A673 (cell line): ENCODE measurements around the gene PBXIP1. TPM values are rescaled to one million over a fixed set of nuclear protein-coding genes. Genes with fewer than 3 reads are reported as not detected.

ENCODE experiments used
- BruUV-seq: library from RNA; stranded (reverse); fragments of 400-500 nt; replicated peaks from 2 replicates; lab custom pipeline; 2021; lab: Mats Ljungman, UMichigan
- CTCF ChIA-PET: fragments of 300-600 bp; sonication (Branson Sonifier 250); formaldehyde crosslinking; loops from one replicate; lab custom pipeline; 2022; ENCODE audit warnings: antibody characterized with exemption; lab: Charles Lee
- POLR2A ChIA-PET: fragments of 300-600 bp; sonication (Branson Sonifier 250); formaldehyde crosslinking; loops from one replicate; lab custom pipeline; 2022; ENCODE audit warnings: antibody characterized with exemption; ENCODE audit not compliant: low non-redundant PET; lab: Charles Lee
- DNase-seq: peaks from one replicate; pipeline ENCODE4 v3.0.0-alpha.2; 2015; ENCODE audit warnings: low spot score
- H3K27ac ChIP-seq: fragments of 200-600 bp; sonication (generic); 2 replicates; pipeline ENCODE4 v1.5.1; 2016; ENCODE audit warnings: mixed run types, low read depth, mild to moderate bottlenecking, mixed read lengths, antibody characterized with exemption, low read length; ENCODE audit not compliant: poor library complexity, severe bottlenecking
- H3K27me3 ChIP-seq: fragments of 200-600 bp; sonication (generic); replicated peaks from 2 replicates; pipeline ENCODE4 v1.6.1; 2017; ENCODE audit warnings: mixed run types, low read depth, mild to moderate bottlenecking, mixed read lengths, antibody characterized with exemption, low read length; ENCODE audit not compliant: insufficient read depth, poor library complexity
- H3K36me3 ChIP-seq: fragments of 200-600 bp; sonication (generic); 2 replicates; pipeline ENCODE4 v1.6.1; 2016; ENCODE audit warnings: mixed run types, mild to moderate bottlenecking, mixed read lengths, antibody characterized with exemption, low read length; ENCODE audit not compliant: insufficient read depth, poor library complexity, severe bottlenecking
- H3K4me1 ChIP-seq: fragments of 200-600 bp; sonication (generic); 2 replicates; pipeline ENCODE4 v1.6.1; 2017; ENCODE audit warnings: mixed run types, mild to moderate bottlenecking, mixed read lengths, antibody characterized with exemption, low read length; ENCODE audit not compliant: insufficient read depth, poor library complexity, severe bottlenecking
- H3K4me3 ChIP-seq: fragments of 200-600 bp; sonication (generic); 2 replicates; pipeline ENCODE4 v1.5.1; 2016; ENCODE audit warnings: low read depth, mixed run types, mild to moderate bottlenecking, mixed read lengths, low read length; ENCODE audit not compliant: poor library complexity, severe bottlenecking
- H3K9me3 ChIP-seq: fragments of 200-600 bp; sonication (generic); 2 replicates; pipeline ENCODE4 v1.6.1; 2016; ENCODE audit warnings: mixed run types, low read depth, mild to moderate bottlenecking, mixed read lengths, antibody characterized with exemption, low read length; ENCODE audit not compliant: poor library complexity, severe bottlenecking
- EZH2 ChIP-seq: fragments of 200-600 bp; sonication (generic); IDR thresholded peaks from 2 replicates; pipeline ENCODE4 v1.6.1; 2017; ENCODE audit warnings: borderline replicate concordance, low read depth, mild to moderate bottlenecking, mixed read lengths, antibody characterized with exemption, low read length; ENCODE audit not compliant: poor library complexity, severe bottlenecking
- intact Hi-C: fragments of 100-400 bp; cut with micrococcal nuclease; formaldehyde crosslinking; loops from one replicate; pipeline ENCODE4 v1.10.0; 2022; ENCODE audit not compliant: unreplicated experiment
- total RNA-seq: library from RNA; stranded (reverse); gene quantifications from 2 replicates; pipeline ENCODE4 v1.2.3, GENCODE V29; 2021
- TF ChIP-seq, protein P1 (sequence below): fragments of 300-800, 200-600 bp; sonication (generic); conservative IDR thresholded peaks from 2 replicates; pipeline ENCODE4 v1.5.1; 2017; ENCODE audit warnings: low read depth, mild to moderate bottlenecking, antibody characterized with exemption, low read length, moderate library complexity, mixed read lengths

Gene PBXIP1
- total RNA-seq, 1 experiment from 2014 or later = 12.7 TPM

DNA sequence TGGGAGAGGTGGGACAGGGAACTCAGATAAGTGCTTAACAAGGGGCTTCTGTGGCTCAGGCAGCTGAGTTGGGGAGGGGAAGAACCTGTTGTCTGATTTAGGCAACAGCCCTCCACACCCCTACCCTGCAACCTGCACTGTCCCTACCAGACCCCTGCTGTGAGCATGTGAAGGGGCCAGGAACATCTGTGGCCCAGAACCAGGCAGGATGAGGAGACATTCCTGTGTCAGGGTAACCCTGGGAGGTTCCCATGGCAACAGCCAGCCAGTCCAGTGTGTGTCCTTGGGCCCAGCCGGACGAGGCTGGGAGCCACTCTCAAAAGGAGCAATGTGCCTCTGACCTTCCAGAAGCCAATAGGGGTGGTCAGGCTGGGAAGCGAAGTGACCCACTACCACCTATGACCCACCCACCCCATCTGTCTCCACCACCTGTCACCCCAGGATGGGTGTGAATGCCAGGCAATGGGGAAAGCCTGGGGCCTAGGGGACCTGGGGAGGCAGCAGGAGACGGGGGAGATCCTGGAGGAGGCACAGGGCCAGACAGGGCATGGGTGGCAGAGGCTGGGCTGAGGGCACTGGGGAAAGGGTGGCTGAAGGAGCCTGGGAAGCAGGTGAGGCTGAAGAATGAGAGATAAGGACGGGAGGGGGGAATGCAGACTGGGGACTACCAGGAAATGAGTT is 14.4 kb downstream of the PBXIP1 start:
- H3K9me3 ChIP-seq = no peaks in the 10 kb centered on the region
- peak overlapping the region; percentile 62 for H3K27ac ChIP-seq
- no peak for TF ChIP-seq EZH2
- TF ChIP-seq, protein P1, sequence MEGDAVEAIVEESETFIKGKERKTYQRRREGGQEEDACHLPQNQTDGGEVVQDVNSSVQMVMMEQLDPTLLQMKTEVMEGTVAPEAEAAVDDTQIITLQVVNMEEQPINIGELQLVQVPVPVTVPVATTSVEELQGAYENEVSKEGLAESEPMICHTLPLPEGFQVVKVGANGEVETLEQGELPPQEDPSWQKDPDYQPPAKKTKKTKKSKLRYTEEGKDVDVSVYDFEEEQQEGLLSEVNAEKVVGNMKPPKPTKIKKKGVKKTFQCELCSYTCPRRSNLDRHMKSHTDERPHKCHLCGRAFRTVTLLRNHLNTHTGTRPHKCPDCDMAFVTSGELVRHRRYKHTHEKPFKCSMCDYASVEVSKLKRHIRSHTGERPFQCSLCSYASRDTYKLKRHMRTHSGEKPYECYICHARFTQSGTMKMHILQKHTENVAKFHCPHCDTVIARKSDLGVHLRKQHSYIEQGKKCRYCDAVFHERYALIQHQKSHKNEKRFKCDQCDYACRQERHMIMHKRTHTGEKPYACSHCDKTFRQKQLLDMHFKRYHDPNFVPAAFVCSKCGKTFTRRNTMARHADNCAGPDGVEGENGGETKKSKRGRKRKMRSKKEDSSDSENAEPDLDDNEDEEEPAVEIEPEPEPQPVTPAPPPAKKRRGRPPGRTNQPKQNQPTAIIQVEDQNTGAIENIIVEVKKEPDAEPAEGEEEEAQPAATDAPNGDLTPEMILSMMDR = no peak
- peaks cover 46% of the 10 kb centered on the region for H3K4me1 ChIP-seq
- no peak for DNase-seq
- no TSS peak for BruUV-seq
- CTCF ChIA-PET = interaction anchor here (0.7 kb wide), 1 partner anchor 14 kb away, joined by 3 read pairs; no protein-coding TSS in a partner anchor
- intact Hi-C loops = no loop called here
- H3K4me3 ChIP-seq = no peak overlapping the region
- no peaks in the 10 kb centered on the region for H3K27me3 ChIP-seq
- POLR2A ChIA-PET = no interaction called here
- no peaks in the 10 kb centered on the region for H3K36me3 ChIP-seq

DNA sequence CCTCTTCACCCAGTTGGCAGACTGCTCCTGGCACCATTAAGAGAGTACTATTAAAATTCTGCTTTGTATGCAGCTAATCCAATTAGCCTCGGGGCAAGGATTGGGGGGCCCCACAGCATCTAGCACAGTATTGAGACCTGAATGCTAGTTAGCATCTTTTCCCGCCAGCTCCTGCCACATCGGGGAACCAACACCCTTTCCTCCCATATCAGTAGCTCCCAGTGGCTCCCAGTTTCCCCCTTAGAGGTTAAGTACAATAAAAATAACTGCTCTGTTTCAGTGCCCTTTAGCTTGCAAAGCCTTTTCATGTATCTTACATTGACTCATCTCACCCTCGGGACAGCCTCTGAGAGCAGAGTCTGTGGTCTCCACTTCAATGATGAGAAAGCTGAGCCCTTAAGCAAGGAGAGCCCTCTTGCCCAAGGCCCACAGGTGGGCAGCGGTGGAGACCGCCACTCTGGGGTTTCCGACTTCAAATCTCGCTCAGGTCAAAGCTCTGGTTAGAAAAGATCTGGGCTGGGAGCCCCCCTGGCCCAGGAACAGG is 15.2 kb downstream of the PBXIP1 start:
- POLR2A ChIA-PET = no interaction called here
- peaks cover 52% of the 10 kb centered on the region for H3K4me1 ChIP-seq
- intact Hi-C loops = no loop called here

DNA sequence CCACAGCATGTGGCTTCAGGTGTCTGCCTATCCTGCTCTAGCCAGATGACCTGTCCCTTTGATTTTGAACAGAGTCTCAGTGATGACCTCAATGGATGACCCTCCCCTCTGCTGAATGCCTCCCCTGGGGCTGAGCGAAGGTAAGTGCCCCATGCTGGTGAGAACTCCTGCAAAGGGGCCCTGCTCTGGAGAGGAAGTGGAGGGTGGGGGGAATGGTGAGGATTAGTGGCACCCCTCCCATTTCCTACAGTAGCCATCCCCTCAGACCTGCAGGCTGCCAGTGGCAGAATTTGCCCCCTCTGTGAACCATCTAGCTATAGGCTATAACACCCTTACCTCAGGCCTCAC is 15.7 kb downstream of the PBXIP1 start:
- no peak for TF ChIP-seq EZH2
- TF ChIP-seq, protein P1 = no peak
- H3K27ac ChIP-seq = peak overlapping the region; percentile 53

More for the DNA sequence above, 15.2 kb downstream of the PBXIP1 start:
- H3K27ac ChIP-seq = peak overlapping the region; percentile 53
- H3K9me3 ChIP-seq = no peaks in the 10 kb centered on the region
- H3K27me3 ChIP-seq = no peaks in the 10 kb centered on the region
- no TSS peak for BruUV-seq
- DNase-seq = peak; percentile 88
- CTCF ChIA-PET = interaction anchor here (0.6 to 1.3 kb wide), 3 partner anchors 14 to 381 kb away, joined by 3 to 7 read pairs (median 4); no protein-coding TSS in a partner anchor
- TF ChIP-seq EZH2 = no peak
- TF ChIP-seq, protein P1 = no peak
- no peak overlapping the region for H3K4me3 ChIP-seq
- no peaks in the 10 kb centered on the region for H3K36me3 ChIP-seq

More for the DNA sequence above, 15.7 kb downstream of the PBXIP1 start:
- Histone ChIP-seq H3K9me3 (no peaks in the 10 kb centered on the region), H3K4me1 (peaks cover 57% of the 10 kb centered on the region), H3K4me3 (peak overlapping the region; percentile 2), H3K36me3 (no peaks in the 10 kb centered on the region), H3K27me3 (no peaks in the 10 kb centered on the region)
- intact Hi-C loops = no loop called here
- BruUV-seq = no TSS peak
- CTCF ChIA-PET = interaction anchor here (1.3 kb wide), 1 partner anchor 381 kb away, joined by 4 read pairs; no protein-coding TSS in a partner anchor
- DNase-seq = no peak
- POLR2A ChIA-PET = no interaction called here
